ENCODE results near the gene SLC34A1. TPM values are rescaled to one million over a fixed set of nuclear protein-coding genes. Genes with fewer than 3 reads are reported as not detected.

The SLC34A1 gene
- total and polyA plus RNA-seq, 2 of the 4 experiments (the other 2 are of a cell fraction) = not detected

GRCh38 chr5:177393206-177393765 is 9.1 kb downstream of the SLC34A1 start:
- no peak overlapping the region for H4K8ac ChIP-seq (ENCODE audit: low read depth in 2 of 2, low read length in 2 of 2)
- H4K91ac ChIP-seq (ENCODE audit: insufficient read depth, low read depth, low read length) = no peak overlapping the region
- no peak overlapping the region for H3K9ac ChIP-seq (ENCODE audit: low read depth, low read length)
- H3K4me1 ChIP-seq (ENCODE audit: control insufficient read depth, insufficient read depth, low read length) = peaks cover 16% of the 10 kb centered on the region
- BruUV-seq (replicated peaks) = no TSS peak
- H3K27me3 ChIP-seq (ENCODE audit: control insufficient read depth, insufficient read depth, low read length) = peaks cover 40% of the 10 kb centered on the region
- no peak overlapping the region for H2AFZ ChIP-seq (replicated peaks; ENCODE audit: low read length, poor library complexity)
- POLR2A ChIA-PET (ENCODE audit: unreplicated experiment) = no interaction called here
- H3K56ac ChIP-seq (ENCODE audit: extremely low read depth, insufficient read depth, low read length) = no peak overlapping the region
- peaks cover 13% of the 10 kb centered on the region for H3K9me1 ChIP-seq (ENCODE audit: insufficient read depth, low read length)
- no peak overlapping the region for H2BK15ac ChIP-seq (ENCODE audit: low read depth, low read length)
- H2BK120ac ChIP-seq (ENCODE audit: low read depth, low read length) = no peak overlapping the region
- WGBS, 2 experiments (ENCODE audit: extremely low coverage in 2 of 2, insufficient read length in 1 of 2) = no CpG with 5 or more reads among the region's 1 CpG
- no peak overlapping the region for H2AK9ac ChIP-seq (replicated peaks; ENCODE audit: low read depth, low read length, poor library complexity)
- CTCF ChIA-PET = interaction anchor here (0.7 to 4.9 kb wide), 3 partner anchors 10 to 83 kb away, joined by 4 to 56 read pairs (median 4); partner anchors contain the start of gene PFN3
- no peak overlapping the region; the same call in 1 of the 2 replicates for H2AK5ac ChIP-seq (ENCODE audit: low read depth, low read length)
- H3K4me2 ChIP-seq (ENCODE audit: low read depth, low read length) = no peak overlapping the region
- in situ Hi-C loops (cut with MboI; ENCODE audit: low sequenced_read_pairs) = no loop called here
- H3K36me3 ChIP-seq (ENCODE audit: control insufficient read depth, insufficient read depth, low read length) = no peaks in the 10 kb centered on the region
- no peaks in the 10 kb centered on the region for H3K9me3 ChIP-seq (ENCODE audit: control insufficient read depth, insufficient read depth, low read length)
- intact Hi-C loops (cut with micrococcal nuclease) = no loop called here
- TF ChIP-seq RCOR1 (IDR thresholded peaks at IDR 0.05; ENCODE audit: insufficient replicate concordance, low read length) = no peak
- TF ChIP-seq USF2 (IDR thresholded peaks at IDR 0.05; ENCODE audit: low read depth, low read length) = no peak
- TF ChIP-seq, protein P1, sequence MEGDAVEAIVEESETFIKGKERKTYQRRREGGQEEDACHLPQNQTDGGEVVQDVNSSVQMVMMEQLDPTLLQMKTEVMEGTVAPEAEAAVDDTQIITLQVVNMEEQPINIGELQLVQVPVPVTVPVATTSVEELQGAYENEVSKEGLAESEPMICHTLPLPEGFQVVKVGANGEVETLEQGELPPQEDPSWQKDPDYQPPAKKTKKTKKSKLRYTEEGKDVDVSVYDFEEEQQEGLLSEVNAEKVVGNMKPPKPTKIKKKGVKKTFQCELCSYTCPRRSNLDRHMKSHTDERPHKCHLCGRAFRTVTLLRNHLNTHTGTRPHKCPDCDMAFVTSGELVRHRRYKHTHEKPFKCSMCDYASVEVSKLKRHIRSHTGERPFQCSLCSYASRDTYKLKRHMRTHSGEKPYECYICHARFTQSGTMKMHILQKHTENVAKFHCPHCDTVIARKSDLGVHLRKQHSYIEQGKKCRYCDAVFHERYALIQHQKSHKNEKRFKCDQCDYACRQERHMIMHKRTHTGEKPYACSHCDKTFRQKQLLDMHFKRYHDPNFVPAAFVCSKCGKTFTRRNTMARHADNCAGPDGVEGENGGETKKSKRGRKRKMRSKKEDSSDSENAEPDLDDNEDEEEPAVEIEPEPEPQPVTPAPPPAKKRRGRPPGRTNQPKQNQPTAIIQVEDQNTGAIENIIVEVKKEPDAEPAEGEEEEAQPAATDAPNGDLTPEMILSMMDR (conservative IDR thresholded peaks at IDR 0.05; ENCODE audit: low read depth, low read length) = no peak
- no peak for TF ChIP-seq MAFK (IDR thresholded peaks at IDR 0.05; ENCODE audit: low read depth, low read length)
- TF ChIP-seq SMC3 (IDR thresholded peaks at IDR 0.05; ENCODE audit: low read depth, low read length) = no peak
- TF ChIP-seq RFX5 (IDR thresholded peaks at IDR 0.05; ENCODE audit: low read depth, low read length) = no peak
- no peak overlapping the region for H3K18ac ChIP-seq (ENCODE audit: low read depth, low read length)
- H3K4me3 ChIP-seq (ENCODE audit: insufficient read depth, low read depth, low read length) = no peak overlapping the region
- H3K4ac ChIP-seq (ENCODE audit: low read depth, low read length) = no peak overlapping the region
- H3K79me1 ChIP-seq (ENCODE audit: low read depth in 1 of 2, low read length in 2 of 2) = peaks cover 0 to 2% of the 10 kb centered on the region in 2 experiments; a peak in 1 of 4 replicates
- H2BK5ac ChIP-seq (ENCODE audit: low read depth, low read length, poor library complexity, severe bottlenecking) = no peak overlapping the region
- ATAC-seq (ENCODE audit: low read depth) (no peak), DNase-seq (no peak)
- no peak overlapping the region for H3K27ac ChIP-seq (ENCODE audit: insufficient read depth, low read length)
- no peak overlapping the region for H3K23ac ChIP-seq (ENCODE audit: low read depth, low read length)
- no peak overlapping the region for H4K5ac ChIP-seq (ENCODE audit: low read depth, low read length)
- H4K20me1 ChIP-seq (ENCODE audit: insufficient read depth, low read length) = peaks cover 19% of the 10 kb centered on the region
- no peak overlapping the region for H3K14ac ChIP-seq (replicated peaks; ENCODE audit: low read depth, low read length)
- dilution Hi-C loops (cut with HindIII; ENCODE audit: low sequenced_read_pairs, unreplicated experiment) = no loop called here
- H2BK20ac ChIP-seq (ENCODE audit: low read depth, low read length) = no peak overlapping the region

All from IMR-90 (cell line).